Transverse colon (tissue), 4 donors: ENCODE results near the gene SSPN. TPM values are rescaled to one million over a fixed set of nuclear protein-coding genes. Genes with fewer than 3 reads are reported as not detected.

Source experiments
- DNase-seq: peaks from one replicate; pipeline ENCODE4 v3.0.0-alpha.2; 2019
- H3K27ac ChIP-seq, 4 donors: fragments of 200-600 bp; sonication (generic); 2 replicates each; pipeline ENCODE4 v1.5.1; 2016 to 2018; ENCODE audit warnings: inconsistent platforms in 4 of 4
- H3K27me3 ChIP-seq: fragments of 200-600 bp; sonication (generic); 2 replicates; pipeline ENCODE4 v1.5.1; 2017; ENCODE audit warnings: inconsistent platforms
- H3K36me3 ChIP-seq, 4 donors: fragments of 200-600 bp; sonication (generic); 2 replicates each; pipeline ENCODE4 v1.5.1; 2017 to 2019; ENCODE audit warnings: inconsistent platforms in 4 of 4
- H3K4me1 ChIP-seq, 4 donors: fragments of 200-600 bp; sonication (generic); 2 replicates each; pipeline ENCODE4 v1.5.1; 2017 to 2020; ENCODE audit warnings: inconsistent platforms in 4 of 4
- H3K4me3 ChIP-seq, 4 donors: fragments of 200-600 bp; sonication (generic); 1 replicate in 1 of 4; 2 replicates in 3 of 4; pipeline versions ENCODE4 v1.5.1 to v1.6.1; 2017 to 2019; ENCODE audit warnings: inconsistent platforms in 4 of 4
- H3K9me3 ChIP-seq, 2 donors: fragments of 200-600 bp; sonication (generic); 2 replicates each; pipeline ENCODE4 v1.5.1; 2017 to 2019; ENCODE audit warnings: inconsistent platforms in 2 of 2
- EP300 ChIP-seq: sonication (generic); formaldehyde crosslinking; IDR thresholded peaks from one replicate; pipeline ENCODE4 v1.6.1; 2017; ENCODE audit warnings: antibody characterized with exemption, low read depth
- POLR2A ChIP-seq: fragments of 450-650 bp; IDR thresholded peaks from one replicate; pipeline ENCODE4 v1.6.1; 2016; ENCODE audit warnings: antibody characterized with exemption, mild to moderate bottlenecking, moderate library complexity
- POLR2AphosphoS5 ChIP-seq, 3 donors: sonication (generic); formaldehyde crosslinking; IDR thresholded peaks; one replicate each; pipeline ENCODE4 v1.6.1; 2016; ENCODE audit warnings: antibody characterized with exemption in 3 of 3
- WGBS, 2 donors: methylation state at CpG; one replicate each; pipeline ENCODE4 v1.1.5; 2018; ENCODE audit warnings: low coverage in 1 of 2; 5-methylcytosine and 5-hydroxymethylcytosine counted together
- in situ Hi-C, 4 donors: fragments of 200-750 bp; cut with MboI; loops; one replicate each; pipeline versions ENCODE4 v1.15.0 to v1.15.1; 2017; ENCODE audit warnings: low sequenced_read_pairs in 3 of 4, low pct_ligation_motif_present in 1 of 4, low pct_unique_long_range_greater_than_20kb in 1 of 4
- intact Hi-C: fragments of 100-400 bp; cut with DNase I; formaldehyde crosslinking; loops from one replicate; pipeline ENCODE4 v1.15.1; 2023; ENCODE audit warnings: low total_unique reads
- total RNA-seq, 4 donors: library from RNA; depleted of rRNA; stranded (reverse); fragments of >200 nt; gene quantifications; one replicate each; pipeline ENCODE4 v1.1.0, GENCODE V29; 2016
- TF ChIP-seq, protein P1 (sequence below), 5 experiments: fragments of 200-600 bp in 3 of 5; fragments of 450-650 bp in 2 of 5; sonication (generic) in 3 of 5; IDR thresholded peaks; 1 replicate in 2 of 5; 2 replicates in 3 of 5; pipeline ENCODE4 v1.5.1; 2016 to 2017; ENCODE audit warnings: antibody characterized with exemption in 5 of 5, inconsistent platforms in 3 of 5, mild to moderate bottlenecking in 2 of 5, moderate library complexity in 1 of 5

Gene SSPN
- total RNA-seq, 4 donors from 2014 or later = 4.5 to 103 (median 15.0) TPM

DNA sequence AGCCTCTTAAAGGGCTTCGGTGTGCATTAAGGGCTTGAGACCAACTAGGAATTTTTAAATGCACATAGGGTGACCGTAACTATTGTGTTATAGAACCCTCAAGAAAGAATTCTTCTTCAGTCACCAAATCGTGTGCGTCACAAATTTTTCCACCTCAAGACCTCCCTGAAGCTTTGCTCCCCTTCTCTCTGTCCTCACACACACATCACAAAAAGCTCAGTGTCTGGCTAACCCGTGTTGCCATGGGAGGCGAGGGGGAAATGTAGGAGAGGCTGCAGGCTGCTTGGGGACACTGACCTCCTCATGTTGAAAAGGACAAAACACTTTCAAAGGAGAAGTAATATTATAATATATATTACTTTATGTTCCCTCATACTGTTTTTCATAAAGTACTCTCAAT is 10.6 kb downstream of the SSPN start:
- H3K27me3 ChIP-seq = no peaks in the 10 kb centered on the region
- 72 to 92% methylated on average over 6 of the region's 6 CpGs for WGBS, 2 donors
- no peaks in the 10 kb centered on the region for H3K9me3 ChIP-seq
- TF ChIP-seq, protein P1, sequence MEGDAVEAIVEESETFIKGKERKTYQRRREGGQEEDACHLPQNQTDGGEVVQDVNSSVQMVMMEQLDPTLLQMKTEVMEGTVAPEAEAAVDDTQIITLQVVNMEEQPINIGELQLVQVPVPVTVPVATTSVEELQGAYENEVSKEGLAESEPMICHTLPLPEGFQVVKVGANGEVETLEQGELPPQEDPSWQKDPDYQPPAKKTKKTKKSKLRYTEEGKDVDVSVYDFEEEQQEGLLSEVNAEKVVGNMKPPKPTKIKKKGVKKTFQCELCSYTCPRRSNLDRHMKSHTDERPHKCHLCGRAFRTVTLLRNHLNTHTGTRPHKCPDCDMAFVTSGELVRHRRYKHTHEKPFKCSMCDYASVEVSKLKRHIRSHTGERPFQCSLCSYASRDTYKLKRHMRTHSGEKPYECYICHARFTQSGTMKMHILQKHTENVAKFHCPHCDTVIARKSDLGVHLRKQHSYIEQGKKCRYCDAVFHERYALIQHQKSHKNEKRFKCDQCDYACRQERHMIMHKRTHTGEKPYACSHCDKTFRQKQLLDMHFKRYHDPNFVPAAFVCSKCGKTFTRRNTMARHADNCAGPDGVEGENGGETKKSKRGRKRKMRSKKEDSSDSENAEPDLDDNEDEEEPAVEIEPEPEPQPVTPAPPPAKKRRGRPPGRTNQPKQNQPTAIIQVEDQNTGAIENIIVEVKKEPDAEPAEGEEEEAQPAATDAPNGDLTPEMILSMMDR (IDR thresholded peaks at IDR 0.05) = no peak
- TF ChIP-seq POLR2AphosphoS5 (IDR thresholded peaks at IDR 0.05) (no peak), POLR2A (no peak), EP300 (no peak)
- intact Hi-C loops = no loop called here
- in situ Hi-C loops = no loop called here
- no peaks in the 10 kb centered on the region for H3K36me3 ChIP-seq
- no peaks in the 10 kb centered on the region for H3K4me1 ChIP-seq
- H3K4me3 ChIP-seq = no peak overlapping the region
- DNase-seq = no peak
- no peak overlapping the region for H3K27ac ChIP-seq

DNA sequence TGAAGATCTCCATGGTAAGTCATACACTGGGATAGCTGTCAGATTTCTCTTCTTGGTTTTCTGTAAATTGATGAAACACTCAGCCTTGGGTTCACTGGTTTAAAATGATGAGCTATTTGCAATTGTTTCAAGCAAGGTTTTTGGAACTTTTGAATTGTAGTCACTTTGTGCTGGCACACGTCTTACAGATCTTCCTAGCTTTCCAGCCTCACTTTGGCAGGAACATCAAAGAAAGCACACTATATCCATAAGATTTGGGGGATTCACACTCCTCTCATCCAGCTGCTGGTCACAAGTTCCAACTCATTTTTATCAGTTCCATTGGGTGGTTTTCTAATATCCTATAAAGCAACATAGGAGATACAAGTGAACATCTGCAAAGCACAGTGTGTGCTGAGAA is 16.0 kb downstream of the SSPN start:
- in situ Hi-C loops = no loop called here
- H3K36me3 ChIP-seq = no peaks in the 10 kb centered on the region
- H3K27me3 ChIP-seq = no peaks in the 10 kb centered on the region
- no peak overlapping the region for H3K4me3 ChIP-seq
- TF ChIP-seq POLR2AphosphoS5 (IDR thresholded peaks at IDR 0.05) = no peak
- TF ChIP-seq, protein P1 (IDR thresholded peaks at IDR 0.05) = no peak
- no peak for TF ChIP-seq POLR2A
- no peak for DNase-seq
- H3K9me3 ChIP-seq = no peaks in the 10 kb centered on the region
- intact Hi-C loops = no loop called here
- no peak overlapping the region for H3K27ac ChIP-seq
- WGBS, 2 donors = 63 to 92% methylated on average over 1 of the region's 1 CpG
- H3K4me1 ChIP-seq = no peaks in the 10 kb centered on the region

DNA sequence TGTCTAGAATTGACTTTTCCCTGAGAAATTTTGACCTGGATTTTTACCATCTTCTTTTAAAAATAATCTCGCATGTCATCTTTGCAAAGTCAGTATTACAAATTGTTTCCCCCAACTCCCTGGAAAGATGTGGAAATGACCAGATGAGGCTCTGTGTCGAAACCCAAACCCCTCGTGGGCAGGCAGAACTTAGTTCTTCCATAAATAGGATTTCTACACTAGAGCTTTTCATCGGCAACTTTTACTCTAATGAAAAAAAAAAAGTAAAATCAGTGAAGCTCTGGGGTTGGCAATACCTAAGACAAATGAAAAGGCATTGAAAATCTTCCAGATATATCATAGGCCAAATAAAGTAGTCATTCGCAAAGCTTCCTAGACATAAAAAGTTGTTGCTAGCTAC is 17.0 kb downstream of the SSPN start:
- no peak overlapping the region for H3K27ac ChIP-seq
- TF ChIP-seq POLR2A (no peak), EP300 (no peak), POLR2AphosphoS5 (IDR thresholded peaks at IDR 0.05) (no peak)
- TF ChIP-seq, protein P1 (IDR thresholded peaks at IDR 0.05) = no peak
- in situ Hi-C loops = no loop called here
- H3K4me1 ChIP-seq = no peaks in the 10 kb centered on the region
- H3K9me3 ChIP-seq = no peaks in the 10 kb centered on the region
- no peaks in the 10 kb centered on the region for H3K27me3 ChIP-seq
- 79 to 80% methylated on average over 5 of the region's 5 CpGs for WGBS, 2 donors
- no peak overlapping the region for H3K4me3 ChIP-seq
- no peak for DNase-seq
- intact Hi-C loops = no loop called here
- no peaks in the 10 kb centered on the region for H3K36me3 ChIP-seq

DNA sequence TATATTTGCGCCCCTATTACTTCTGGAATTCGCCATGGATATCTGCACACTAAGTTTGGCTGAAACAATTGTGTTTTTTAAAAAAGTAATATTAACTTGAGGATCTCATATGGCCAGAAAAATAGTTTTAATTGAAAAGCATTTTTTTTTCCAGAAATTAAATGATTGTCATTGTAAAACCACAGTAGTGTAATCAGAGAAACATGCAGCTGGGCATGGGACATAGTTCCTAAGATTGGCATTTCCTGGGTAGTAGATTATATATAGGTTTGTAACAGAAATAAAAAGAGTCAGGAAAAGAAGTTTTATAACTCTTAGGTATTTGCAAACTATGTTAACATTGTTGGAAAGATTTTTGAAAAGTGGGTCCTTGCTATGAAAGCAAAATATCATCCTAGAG is 17.6 kb downstream of the SSPN start:
- WGBS, 2 donors = 97 to 98% methylated on average over 2 of the region's 2 CpGs
- H3K4me1 ChIP-seq = no peaks in the 10 kb centered on the region

More for the DNA sequence above, 17.6 kb downstream of the SSPN start:
- Histone ChIP-seq H3K27me3 (no peaks in the 10 kb centered on the region), H3K9me3 (no peaks in the 10 kb centered on the region), H3K27ac (no peak overlapping the region), H3K36me3 (no peaks in the 10 kb centered on the region), H3K4me3 (no peak overlapping the region)
- intact Hi-C loops (no loop called here), in situ Hi-C loops (no loop called here)
- TF ChIP-seq EP300 (no peak), POLR2AphosphoS5 (IDR thresholded peaks at IDR 0.05) (no peak), POLR2A (no peak)
- TF ChIP-seq, protein P1 (IDR thresholded peaks at IDR 0.05) = no peak
- DNase-seq = no peak
